H1 (cell line): ENCODE measurements around the gene MLEC. TPM values are rescaled to one million over a fixed set of nuclear protein-coding genes. Genes with fewer than 3 reads are reported as not detected.

Source experiments
- ATF2 ChIP-seq: IDR thresholded peaks from 2 replicates; pipeline ENCODE4 v1.6.1; 2012; ENCODE audit warnings: low read length, inconsistent platforms
- CTCF ChIP-seq, 3 experiments: IDR thresholded peaks; 1 replicate in 2 of 3; 2 replicates in 1 of 3; pipeline versions ENCODE4 v1.5.1 to v1.6.1; 2011; ENCODE audit warnings: low read length in 3 of 3, mild to moderate bottlenecking in 3 of 3, inconsistent platforms in 2 of 3, low read depth in 1 of 3, moderate library complexity in 1 of 3; ENCODE audit not compliant: insufficient read depth in 1 of 3; ENCODE audit errors: control extremely low read depth in 1 of 3
- POLR2A ChIP-seq, 2 experiments: IDR thresholded peaks; 1 replicate in 1 of 2; 2 replicates in 1 of 2; pipeline ENCODE4 v1.6.1; 2011; ENCODE audit warnings: low read depth in 2 of 2, low read length in 2 of 2, mild to moderate bottlenecking in 2 of 2; ENCODE audit errors: control extremely low read depth in 1 of 2
- SP1 ChIP-seq: IDR thresholded peaks from 2 replicates; pipeline ENCODE4 v1.6.1; 2011; ENCODE audit warnings: low read depth, low read length
- TCF12 ChIP-seq: IDR thresholded peaks from 2 replicates; pipeline ENCODE4 v1.6.1; 2011; ENCODE audit warnings: low read depth, mild to moderate bottlenecking, low read length
- USF2 ChIP-seq: IDR thresholded peaks from 2 replicates; pipeline ENCODE4 v1.6.1; 2011; ENCODE audit warnings: low read length, improper control_type of control experiment
- polyA plus RNA-seq, 7 experiments: library from polyadenylated mRNA; depleted of rRNA in 3 of 7; stranded (reverse) in 5 of 7; unstranded in 2 of 7; fragments of >200 nt in 5 of 7; fragments of 200-250 nt in 2 of 7; gene quantifications; 1 replicate in 5 of 7; 2 replicates in 1 of 7; 4 replicates in 1 of 7; pipeline versions ENCODE4 v1.2.1 to v1.2.3, GENCODE V29; 2011 to 2013; ENCODE audit warnings: missing spikeins in 2 of 7, mixed read lengths in 2 of 7
- total RNA-seq: library from RNA; stranded (reverse); fragmentation: NEBNext Ultra II Directional; extraction: Animal tissue kit (Norgen Biotek cat#: 25700); gene quantifications from 2 replicates; pipeline ENCODE4 v1.2.1, GENCODE V29; 2021

The MLEC gene
- total and polyA plus RNA-seq, 2 of the 8 experiments (the other 6 are each of a cell fraction or from before 2014, with no cell fraction given) = 37.1 to 260 TPM

GRCh38 chr12:120677765-120678473 lies 9.0 kb upstream of the MLEC start (continued):
- TF ChIP-seq ATF2 (no peak), POLR2A (IDR thresholded peaks at IDR 0.05; ENCODE audit: control extremely low read depth in 1 of 2, low read depth in 2 of 2, low read length in 2 of 2) (no peak), TCF12 (no peak), USF2 (no peak), SP1 (no peak), CTCF (IDR thresholded peaks at IDR 0.05; ENCODE audit: control extremely low read depth in 1 of 3, insufficient read depth in 1 of 3, low read depth in 1 of 3, low read length in 3 of 3) (no peak)
- TF ChIP-seq, all 59 proteins: peak for 0
